Trophoblast cell (in vitro differentiated cells and primary cell): ENCODE results near the gene RASSF5.

ENCODE experiments used
- DNase-seq, 2 donors: peaks; one replicate each; pipeline ENCODE4 v3.0.0-alpha.2; 2016
- H2AFZ ChIP-seq: 2 replicates; pipeline ENCODE4 v1.6.1; 2013; ENCODE audit warnings: low read length, moderate library complexity, mild to moderate bottlenecking; ENCODE audit not compliant: insufficient read depth, poor library complexity
- H2AK5ac ChIP-seq: 2 replicates; pipeline ENCODE4 v1.6.1; 2013; ENCODE audit warnings: mild to moderate bottlenecking, low read length
- H2BK120ac ChIP-seq: 2 replicates; pipeline ENCODE4 v1.6.1; 2013; ENCODE audit warnings: low read length, mild to moderate bottlenecking, moderate library complexity; ENCODE audit not compliant: insufficient read depth, poor library complexity
- H2BK12ac ChIP-seq: 2 replicates; pipeline ENCODE4 v1.6.1; 2013; ENCODE audit warnings: mild to moderate bottlenecking, low read length, moderate library complexity
- H2BK5ac ChIP-seq: 2 replicates; pipeline ENCODE4 v1.6.1; 2013; ENCODE audit warnings: low read length, low read depth, moderate library complexity, mild to moderate bottlenecking; ENCODE audit not compliant: poor library complexity
- H3K14ac ChIP-seq: 2 replicates; pipeline ENCODE4 v1.6.1; 2013; ENCODE audit warnings: mild to moderate bottlenecking, low read length
- H3K18ac ChIP-seq: 2 replicates; pipeline ENCODE4 v1.6.1; 2013; ENCODE audit warnings: mild to moderate bottlenecking, low read length
- H3K23ac ChIP-seq: 2 replicates; pipeline ENCODE4 v1.6.1; 2013; ENCODE audit warnings: low read length
- H3K27ac ChIP-seq: 2 replicates; pipeline ENCODE4 v1.5.1; 2013; ENCODE audit warnings: low read depth, mild to moderate bottlenecking, inconsistent platforms, low read length, moderate library complexity
- H3K27me3 ChIP-seq: 2 replicates; pipeline ENCODE4 v1.6.1; 2013; ENCODE audit warnings: inconsistent platforms, mild to moderate bottlenecking, low read length, moderate library complexity; ENCODE audit not compliant: insufficient read depth
- H3K36me3 ChIP-seq, 2 experiments: 1 replicate in 1 of 2; 2 replicates in 1 of 2; pipeline ENCODE4 v1.6.1; 2013; ENCODE audit warnings: low read length in 2 of 2, mild to moderate bottlenecking in 2 of 2, moderate library complexity in 1 of 2; ENCODE audit not compliant: insufficient read depth in 2 of 2, control insufficient read depth in 1 of 2
- H3K4ac ChIP-seq: 2 replicates; pipeline ENCODE4 v1.6.1; 2013; ENCODE audit warnings: low read depth, mild to moderate bottlenecking, low read length, moderate library complexity
- H3K4me1 ChIP-seq, 2 experiments: 1 replicate in 1 of 2; 2 replicates in 1 of 2; pipeline ENCODE4 v1.6.1; 2013; ENCODE audit warnings: low read length in 2 of 2, mild to moderate bottlenecking in 2 of 2, moderate library complexity in 1 of 2; ENCODE audit not compliant: insufficient read depth in 2 of 2, control insufficient read depth in 1 of 2
- H3K4me2 ChIP-seq: 2 replicates; pipeline ENCODE4 v1.6.1; 2013; ENCODE audit warnings: inconsistent platforms, mild to moderate bottlenecking, low read length, moderate library complexity
- H3K4me3 ChIP-seq: 2 replicates; pipeline ENCODE4 v1.5.1; 2013; ENCODE audit warnings: mild to moderate bottlenecking, low read depth, low read length, inconsistent platforms
- H3K79me1 ChIP-seq: one replicate; pipeline ENCODE4 v1.6.1; 2013; ENCODE audit warnings: low read length
- H3K79me2 ChIP-seq: 2 replicates; pipeline ENCODE4 v1.6.1; 2013; ENCODE audit warnings: low read length, mild to moderate bottlenecking; ENCODE audit not compliant: control insufficient read depth, insufficient read depth, poor library complexity
- H3K9ac ChIP-seq: 2 replicates; pipeline ENCODE4 v1.6.1; 2013; ENCODE audit warnings: mild to moderate bottlenecking, low read length
- H3K9me3 ChIP-seq: 2 replicates; pipeline ENCODE4 v1.6.1; 2013; ENCODE audit warnings: low read depth, mild to moderate bottlenecking, control low read depth, inconsistent platforms, low read length; ENCODE audit not compliant: insufficient read depth
- H4K12ac ChIP-seq: 2 replicates; pipeline ENCODE4 v1.6.1; 2013; ENCODE audit warnings: low read depth, mild to moderate bottlenecking, low read length, moderate library complexity
- H4K8ac ChIP-seq: 2 replicates; pipeline ENCODE4 v1.6.1; 2013; ENCODE audit warnings: low read depth, mild to moderate bottlenecking, low read length, moderate library complexity
- H4K91ac ChIP-seq: one replicate; pipeline ENCODE4 v1.6.1; 2013; ENCODE audit warnings: low read depth, mild to moderate bottlenecking, low read length, moderate library complexity
- WGBS: extraction: QIAGEN DNeasy Blood & Tissue Kit; methylation state at CpG from one replicate; pipeline ENCODE4 v1.1.7; 2013; ENCODE audit warnings: missing lambda C conversion rate; ENCODE audit not compliant: insufficient read length, insufficient coverage; ENCODE audit errors: extremely low coverage; 5-methylcytosine and 5-hydroxymethylcytosine counted together

Gene RASSF5

DNA sequence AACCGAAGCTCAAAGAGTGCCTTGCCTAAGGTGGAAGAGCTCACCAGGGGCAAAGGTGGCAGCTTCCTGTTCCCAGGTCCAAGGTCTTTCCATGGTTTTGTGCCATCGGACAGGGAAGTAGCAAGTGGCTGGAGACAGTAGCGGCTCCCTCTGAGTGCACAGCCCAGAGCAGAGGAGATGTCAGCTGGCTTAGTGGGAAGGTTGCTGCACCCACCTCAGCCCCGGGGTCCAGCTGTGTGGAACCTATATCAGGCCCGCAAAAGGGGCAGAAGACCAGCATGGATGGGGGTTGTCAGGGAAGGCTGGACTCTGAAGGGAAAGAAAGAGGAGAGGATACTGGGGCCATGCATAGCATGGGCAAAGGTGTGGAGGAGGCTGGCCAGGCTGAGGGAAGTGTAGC is 30.2 kb upstream of the RASSF5 start:
- Histone ChIP-seq H2AFZ (no peak overlapping the region), H4K8ac (no peak overlapping the region), H3K4me3 (no peak overlapping the region), H3K4me1 (peaks cover 4 to 9% of the 10 kb centered on the region in 2 experiments), H3K14ac (no peak overlapping the region), H2BK12ac (no peak overlapping the region), H3K18ac (no peak overlapping the region), H3K4me2 (no peak overlapping the region), H3K9me3 (peaks cover 5% of the 10 kb centered on the region), H3K36me3 (peaks cover 4% of the 10 kb centered on the region in 2 experiments), H3K27me3 (no peaks in the 10 kb centered on the region), H2BK5ac (no peak overlapping the region), H2BK120ac (no peak overlapping the region), H4K12ac (no peak overlapping the region), H2AK5ac (no peak overlapping the region), H3K27ac (no peak overlapping the region), H3K79me1 (no peaks in the 10 kb centered on the region), H3K9ac (no peak overlapping the region), H4K91ac (no peak overlapping the region), H3K4ac (no peak overlapping the region), H3K79me2 (no peaks in the 10 kb centered on the region), H3K23ac (no peak overlapping the region)
- no peak for DNase-seq
- no CpG with 5 or more reads among the region's 5 CpGs for WGBS

DNA sequence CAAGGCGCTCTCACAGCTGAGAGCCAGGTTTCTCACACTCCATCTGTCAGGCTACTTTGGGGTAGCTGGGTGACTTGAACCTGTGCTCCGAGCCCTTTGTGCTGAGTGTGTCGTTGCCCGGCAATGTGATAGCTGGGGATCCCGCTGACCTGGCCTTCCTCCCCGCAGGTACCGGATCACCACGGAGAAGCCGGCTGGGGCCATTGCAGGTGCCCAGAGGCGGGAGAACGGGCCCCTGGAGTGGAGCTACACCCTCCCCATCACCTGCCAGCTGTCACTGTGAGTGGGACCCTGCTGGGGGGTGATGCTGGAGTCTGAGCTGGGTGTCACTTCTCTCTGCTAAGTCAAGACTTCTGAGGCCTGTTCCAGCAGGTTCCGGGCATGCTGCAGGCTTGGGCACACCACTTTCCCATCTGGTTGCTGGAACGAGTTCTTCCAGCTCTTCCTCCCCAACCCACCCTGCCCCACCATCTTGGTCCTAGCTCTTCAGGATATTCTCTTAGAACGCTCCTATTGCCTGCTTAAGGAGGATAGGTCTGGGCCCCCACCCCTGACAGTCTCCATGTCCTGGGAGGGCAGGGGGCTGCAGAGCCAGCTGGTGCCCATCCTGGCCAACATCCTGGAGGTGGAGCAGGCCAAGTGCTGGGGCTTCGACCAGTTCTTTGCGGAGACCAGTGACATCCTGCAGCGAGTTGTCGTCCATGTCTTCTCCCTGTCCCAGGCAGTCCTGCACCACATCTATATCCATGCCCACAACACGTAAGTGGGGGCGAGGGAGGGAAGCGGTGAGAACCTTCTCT is 29.6 kb upstream of the RASSF5 start:
- no peak overlapping the region for H4K12ac ChIP-seq
- H3K79me2 ChIP-seq: no peaks in the 10 kb centered on the region
- no peak overlapping the region for H4K8ac ChIP-seq
- H3K14ac ChIP-seq: no peak overlapping the region
- H3K27ac ChIP-seq: no peak overlapping the region
- H2BK5ac ChIP-seq: no peak overlapping the region
- no peaks in the 10 kb centered on the region for H3K79me1 ChIP-seq
- H3K9ac ChIP-seq: no peak overlapping the region
- no CpG with 5 or more reads among the region's 21 CpGs for WGBS
- no peak overlapping the region for H3K18ac ChIP-seq
- no peak overlapping the region for H2BK120ac ChIP-seq
- no peak overlapping the region for H4K91ac ChIP-seq
- H2AK5ac ChIP-seq: no peak overlapping the region
- no peak overlapping the region for H2AFZ ChIP-seq
- no peak overlapping the region for H3K4me2 ChIP-seq
- no peak overlapping the region for H3K4me3 ChIP-seq
- H3K36me3 ChIP-seq: peaks cover 4% of the 10 kb centered on the region in 2 experiments
- peaks cover 2 to 4% of the 10 kb centered on the region in 2 experiments for H3K4me1 ChIP-seq
- H3K9me3 ChIP-seq: peaks cover 5% of the 10 kb centered on the region
- no peak overlapping the region for H2BK12ac ChIP-seq
- DNase-seq: no peak
- no peak overlapping the region for H3K23ac ChIP-seq
- no peaks in the 10 kb centered on the region for H3K27me3 ChIP-seq
- H3K4ac ChIP-seq: no peak overlapping the region

DNA sequence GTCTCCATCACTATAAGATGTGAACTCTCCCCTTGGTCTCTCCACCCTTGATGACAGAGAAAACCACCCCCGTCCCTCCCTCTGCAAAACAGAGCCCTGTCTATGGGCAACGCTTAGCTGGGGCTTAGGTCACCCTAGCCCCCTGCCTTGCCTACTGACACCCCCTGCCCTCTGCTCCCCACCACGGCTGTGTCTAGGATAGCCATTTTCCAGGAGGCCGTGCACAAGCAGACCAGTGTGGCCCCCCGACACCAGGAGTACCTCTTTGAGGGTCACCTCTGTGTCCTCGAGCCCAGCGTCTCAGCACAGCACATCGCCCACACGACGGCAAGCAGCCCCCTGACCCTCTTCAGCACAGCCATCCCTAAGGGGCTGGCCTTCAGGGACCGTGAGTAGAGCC is 28.6 kb upstream of the RASSF5 start:
- Histone ChIP-seq H3K79me1 (no peaks in the 10 kb centered on the region), H2BK5ac (no peak overlapping the region), H3K27me3 (no peaks in the 10 kb centered on the region), H2AFZ (no peak overlapping the region), H3K4me1 (no peaks in the 10 kb centered on the region), H3K18ac (no peak overlapping the region), H3K27ac (no peak overlapping the region), H3K36me3 (peaks cover 4% of the 10 kb centered on the region in 2 experiments), H3K79me2 (no peaks in the 10 kb centered on the region), H4K8ac (no peak overlapping the region), H4K12ac (no peak overlapping the region), H3K23ac (no peak overlapping the region), H2BK12ac (no peak overlapping the region), H3K4me2 (no peak overlapping the region), H4K91ac (no peak overlapping the region), H2AK5ac (no peak overlapping the region), H2BK120ac (no peak overlapping the region), H3K9me3 (peaks cover 5% of the 10 kb centered on the region), H3K14ac (no peak overlapping the region), H3K4ac (no peak overlapping the region), H3K9ac (no peak overlapping the region), H3K4me3 (no peak overlapping the region)
- no CpG with 5 or more reads among the region's 11 CpGs for WGBS
- DNase-seq: no peak

DNA sequence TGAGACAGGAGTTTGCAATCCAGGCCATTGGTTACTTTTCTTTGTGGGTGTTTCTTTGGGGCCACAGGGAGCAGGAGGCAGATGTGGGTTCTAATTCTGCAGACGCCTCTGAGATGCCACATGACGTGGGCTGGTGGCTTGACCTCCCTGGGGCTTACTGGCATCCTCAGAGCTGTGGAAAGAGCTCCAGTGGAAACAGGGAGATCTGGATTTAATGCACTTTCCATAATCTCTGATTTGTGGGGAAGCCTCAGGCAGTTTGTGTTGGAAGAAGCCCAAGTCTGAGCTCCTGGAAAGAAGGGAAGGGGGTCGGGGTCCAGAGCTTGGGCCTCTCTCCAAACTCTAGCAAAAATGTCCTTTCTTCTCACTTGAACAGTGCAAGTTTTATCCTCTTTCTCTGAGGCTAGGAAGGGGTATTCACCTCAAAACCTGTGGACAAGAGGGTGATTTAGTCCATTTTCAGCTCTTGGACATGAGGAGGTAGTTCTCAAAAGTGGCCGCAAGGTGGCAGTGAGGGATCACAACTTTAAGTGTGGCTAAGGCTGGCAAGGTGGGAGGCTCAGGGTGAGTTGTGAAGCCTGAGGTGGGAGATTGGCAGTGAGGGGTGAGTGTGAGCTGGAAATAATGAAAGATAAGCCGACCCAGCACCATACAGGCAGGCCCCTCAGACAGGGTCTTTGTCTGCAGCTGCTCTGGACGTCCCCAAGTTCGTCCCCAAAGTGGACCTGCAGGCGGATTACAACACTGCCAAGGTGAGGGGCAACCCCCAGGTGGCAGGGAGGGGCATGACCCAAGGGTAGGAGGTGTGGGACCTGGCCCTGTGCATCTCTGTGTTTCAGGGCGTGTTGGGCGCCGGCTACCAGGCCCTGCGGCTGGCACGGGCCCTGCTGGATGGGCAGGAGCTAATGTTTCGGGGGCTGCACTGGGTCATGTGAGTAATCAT is 27.9 kb upstream of the RASSF5 start:
- Histone ChIP-seq H3K4me3 (no peak overlapping the region), H4K8ac (no peak overlapping the region), H4K12ac (no peak overlapping the region), H3K36me3 (peaks cover 4% of the 10 kb centered on the region in 2 experiments), H3K18ac (no peak overlapping the region), H3K79me1 (no peaks in the 10 kb centered on the region), H3K27me3 (no peaks in the 10 kb centered on the region), H2AK5ac (no peak overlapping the region), H4K91ac (no peak overlapping the region), H3K4me2 (no peak overlapping the region), H3K9ac (no peak overlapping the region), H2BK120ac (no peak overlapping the region), H3K14ac (no peak overlapping the region), H3K27ac (no peak overlapping the region), H3K9me3 (peaks cover 3% of the 10 kb centered on the region), H2AFZ (no peak overlapping the region), H3K79me2 (no peaks in the 10 kb centered on the region), H3K4me1 (no peaks in the 10 kb centered on the region), H2BK5ac (no peak overlapping the region), H2BK12ac (no peak overlapping the region), H3K4ac (no peak overlapping the region), H3K23ac (no peak overlapping the region)
- WGBS: no CpG with 5 or more reads among the region's 14 CpGs
- DNase-seq: peak in 1 of 2 donors; percentile 75
